ENCODE data around the gene MAST4. TPM values are rescaled to one million over a fixed set of nuclear protein-coding genes. Genes with fewer than 3 reads are reported as not detected.

The MAST4 gene
- total RNA-seq, 1 donor from 2014 or later: 0.99 TPM

GRCh38 chr5:66981266-66982055, 385.3 kb downstream of the MAST4 start:
- Histone ChIP-seq H3K9ac (no peak overlapping the region), H3K79me2 (ENCODE audit: low read depth) (no peaks in the 10 kb centered on the region), H3K9me3 (ENCODE audit: low read depth) (no peaks in the 10 kb centered on the region), H3K36me3 (no peaks in the 10 kb centered on the region), H3K27me3 (no peaks in the 10 kb centered on the region), H2AFZ (replicated peaks) (no peak overlapping the region), H3K4me3 (no peak overlapping the region), H3F3A (ENCODE audit: low read depth) (no peaks in the 10 kb centered on the region), H3K4me1 (no peaks in the 10 kb centered on the region), H4K20me1 (ENCODE audit: low read depth) (no peaks in the 10 kb centered on the region), H3K27ac (no peak overlapping the region), H3K4me2 (no peak overlapping the region)
- no peak overlapping the region for H3K4me3 Mint-ChIP-seq
- H3K9me3 Mint-ChIP-seq: no peaks in the 10 kb centered on the region
- H3K27me3 Mint-ChIP-seq (ENCODE audit: insufficient read depth, low read depth): peaks cover 4% of the 10 kb centered on the region
- H3K36me3 Mint-ChIP-seq: no peaks in the 10 kb centered on the region
- TF ChIP-seq EZH2phosphoT487 (IDR thresholded peaks at IDR 0.05) (no peak), EZH2 (IDR thresholded peaks at IDR 0.05) (no peak), CTCF (IDR thresholded peaks at IDR 0.05) (no peak)
- no peak overlapping the region for H3K27ac Mint-ChIP-seq
- no peak for DNase-seq (ENCODE audit: low spot score)
- H3K4me1 Mint-ChIP-seq: peaks cover 4% of the 10 kb centered on the region

GRCh38 chr5:66982056-66982387, 385.8 kb downstream of the MAST4 start:
- Histone ChIP-seq H3K79me2 (ENCODE audit: low read depth) (no peaks in the 10 kb centered on the region), H3K4me2 (no peak overlapping the region), H3K36me3 (no peaks in the 10 kb centered on the region), H2AFZ (replicated peaks) (no peak overlapping the region), H4K20me1 (ENCODE audit: low read depth) (no peaks in the 10 kb centered on the region), H3K4me3 (no peak overlapping the region), H3K9ac (no peak overlapping the region), H3K27ac (no peak overlapping the region), H3K4me1 (no peaks in the 10 kb centered on the region), H3K27me3 (no peaks in the 10 kb centered on the region), H3K9me3 (ENCODE audit: low read depth) (no peaks in the 10 kb centered on the region), H3F3A (ENCODE audit: low read depth) (no peaks in the 10 kb centered on the region)
- TF ChIP-seq CTCF (IDR thresholded peaks at IDR 0.05) (no peak), EZH2phosphoT487 (IDR thresholded peaks at IDR 0.05) (no peak), EZH2 (IDR thresholded peaks at IDR 0.05) (no peak)
- Mint-ChIP-seq H3K9me3 (no peaks in the 10 kb centered on the region), H3K4me3 (no peak overlapping the region), H3K27ac (no peak overlapping the region), H3K4me1 (peaks cover 4% of the 10 kb centered on the region), H3K27me3 (ENCODE audit: insufficient read depth, low read depth) (peaks cover 4% of the 10 kb centered on the region), H3K36me3 (no peaks in the 10 kb centered on the region)
- DNase-seq (ENCODE audit: low spot score): no peak

GRCh38 chr5:66982470-66982869, 386.3 kb downstream of the MAST4 start:
- no peak overlapping the region for H3K4me2 ChIP-seq
- peaks cover 4% of the 10 kb centered on the region for H3K4me1 Mint-ChIP-seq
- no peak overlapping the region for H2AFZ ChIP-seq (replicated peaks)
- H4K20me1 ChIP-seq (ENCODE audit: low read depth): no peaks in the 10 kb centered on the region
- no peak for DNase-seq (ENCODE audit: low spot score)
- peaks cover 4% of the 10 kb centered on the region for H3K27me3 Mint-ChIP-seq (ENCODE audit: insufficient read depth, low read depth)
- no peaks in the 10 kb centered on the region for H3K36me3 ChIP-seq
- H3K36me3 Mint-ChIP-seq: no peaks in the 10 kb centered on the region
- H3K4me3 ChIP-seq: no peak overlapping the region
- H3K4me3 Mint-ChIP-seq: no peak overlapping the region
- no peaks in the 10 kb centered on the region for H3K79me2 ChIP-seq (ENCODE audit: low read depth)
- H3K27ac ChIP-seq: no peak overlapping the region
- no peaks in the 10 kb centered on the region for H3K9me3 ChIP-seq (ENCODE audit: low read depth)
- no peak overlapping the region for H3K27ac Mint-ChIP-seq
- TF ChIP-seq CTCF (IDR thresholded peaks at IDR 0.05): no peak
- TF ChIP-seq EZH2 (IDR thresholded peaks at IDR 0.05): no peak
- no peak for TF ChIP-seq EZH2phosphoT487 (IDR thresholded peaks at IDR 0.05)
- no peaks in the 10 kb centered on the region for H3K27me3 ChIP-seq
- H3K4me1 ChIP-seq: no peaks in the 10 kb centered on the region
- H3F3A ChIP-seq (ENCODE audit: low read depth): no peaks in the 10 kb centered on the region
- H3K9ac ChIP-seq: no peak overlapping the region
- H3K9me3 Mint-ChIP-seq: no peaks in the 10 kb centered on the region

Data from neural progenitor cell (in vitro differentiated cells).